ENCODE data around the gene CMA1.
A peak's percentile ranks its signal among the peaks of the same experiment; 100 is the strongest.

The CMA1 gene

DNA sequence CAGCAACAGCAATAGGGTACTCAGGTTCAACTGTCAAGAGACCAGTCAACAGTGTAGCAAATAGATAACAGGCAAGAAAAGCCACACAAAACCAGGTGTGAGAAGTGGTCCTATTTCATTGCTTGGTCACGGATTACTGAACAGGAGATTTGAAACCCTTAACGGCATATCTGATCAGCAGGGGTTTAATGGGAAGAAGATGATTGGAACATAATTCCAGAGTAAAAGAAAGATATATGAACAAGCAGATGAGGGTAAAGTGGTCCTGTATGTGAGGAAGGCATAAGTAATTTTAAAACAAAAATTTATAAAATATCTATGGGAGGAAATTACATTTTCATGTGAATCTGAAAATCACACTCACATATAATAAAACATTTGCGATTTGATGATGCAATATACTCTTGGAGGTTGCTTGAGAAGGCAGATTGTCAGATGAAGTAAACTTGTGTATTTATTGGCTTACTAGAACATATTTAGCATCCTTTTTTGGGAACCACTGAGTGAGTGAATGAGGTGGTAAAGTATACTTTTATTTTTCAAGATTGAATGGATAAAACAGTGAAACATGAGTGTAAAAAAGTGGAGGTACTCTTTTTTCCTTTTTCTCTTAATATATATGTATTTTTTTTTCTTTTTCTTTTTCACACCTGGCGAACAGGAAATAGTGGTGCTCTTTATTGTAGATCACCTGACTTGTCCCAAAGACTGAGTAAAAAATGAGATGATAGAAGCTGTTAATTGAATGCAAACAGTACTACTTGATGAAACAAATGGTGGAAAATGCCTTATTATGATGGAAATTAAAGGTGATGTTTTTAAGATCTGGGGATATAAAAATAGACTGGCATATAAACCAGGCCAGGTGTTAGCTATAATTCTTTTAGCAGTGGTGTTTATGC is 43.9 kb downstream of the CMA1 start:
- Histone ChIP-seq H3K4me3 (ENCODE audit: low read depth, low read length) (no peak overlapping the region), H3K27ac (ENCODE audit: extremely low read depth, low read depth, low read length) (no peak overlapping the region), H3K9me3 (ENCODE audit: control insufficient read depth, insufficient read depth, low read depth, low read length) (no peaks in the 10 kb centered on the region), H3K36me3 (ENCODE audit: control insufficient read depth in 2 of 2, insufficient read depth in 1 of 2, low read length in 2 of 2) (no peaks in the 10 kb centered on the region), H3K4me1 (ENCODE audit: control insufficient read depth, insufficient read depth, low read length) (0 out of 2 replicates have a peak, but pooled peaks cover 2% of the 10 kb centered on the region)
- ChIA-PET CTCF (no interaction called here), POLR2A (no interaction called here)
- TF ChIP-seq ZNF626 (tag by site-specific recombination; IDR thresholded peaks at IDR 0.05), result no peak
- no peak for TF ChIP-seq INSM2 (tag by site-specific recombination; IDR thresholded peaks at IDR 0.05)
- no peak for TF ChIP-seq ZNF518A (tag by site-specific recombination; conservative IDR thresholded peaks at IDR 0.05; ENCODE audit: low read depth)
- no peak for TF ChIP-seq ZNF416 (tag by site-specific recombination; IDR thresholded peaks at IDR 0.05)
- TF ChIP-seq, protein P1, sequence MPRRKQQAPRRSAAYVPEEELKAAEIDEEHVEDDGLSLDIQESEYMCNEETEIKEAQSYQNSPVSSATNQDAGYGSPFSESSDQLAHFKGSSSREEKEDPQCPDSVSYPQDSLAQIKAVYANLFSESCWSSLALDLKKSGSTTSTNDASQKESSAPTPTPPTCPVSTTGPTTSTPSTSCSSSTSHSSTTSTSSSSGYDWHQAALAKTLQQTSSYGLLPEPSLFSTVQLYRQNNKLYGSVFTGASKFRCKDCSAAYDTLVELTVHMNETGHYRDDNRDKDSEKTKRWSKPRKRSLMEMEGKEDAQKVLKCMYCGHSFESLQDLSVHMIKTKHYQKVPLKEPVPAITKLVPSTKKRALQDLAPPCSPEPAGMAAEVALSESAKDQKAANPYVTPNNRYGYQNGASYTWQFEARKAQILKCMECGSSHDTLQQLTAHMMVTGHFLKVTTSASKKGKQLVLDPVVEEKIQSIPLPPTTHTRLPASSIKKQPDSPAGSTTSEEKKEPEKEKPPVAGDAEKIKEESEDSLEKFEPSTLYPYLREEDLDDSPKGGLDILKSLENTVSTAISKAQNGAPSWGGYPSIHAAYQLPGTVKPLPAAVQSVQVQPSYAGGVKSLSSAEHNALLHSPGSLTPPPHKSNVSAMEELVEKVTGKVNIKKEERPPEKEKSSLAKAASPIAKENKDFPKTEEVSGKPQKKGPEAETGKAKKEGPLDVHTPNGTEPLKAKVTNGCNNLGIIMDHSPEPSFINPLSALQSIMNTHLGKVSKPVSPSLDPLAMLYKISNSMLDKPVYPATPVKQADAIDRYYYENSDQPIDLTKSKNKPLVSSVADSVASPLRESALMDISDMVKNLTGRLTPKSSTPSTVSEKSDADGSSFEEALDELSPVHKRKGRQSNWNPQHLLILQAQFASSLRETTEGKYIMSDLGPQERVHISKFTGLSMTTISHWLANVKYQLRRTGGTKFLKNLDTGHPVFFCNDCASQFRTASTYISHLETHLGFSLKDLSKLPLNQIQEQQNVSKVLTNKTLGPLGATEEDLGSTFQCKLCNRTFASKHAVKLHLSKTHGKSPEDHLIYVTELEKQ (tag by site-specific recombination; IDR thresholded peaks at IDR 0.05; ENCODE audit: borderline replicate concordance), result no peak
- TF ChIP-seq SCRT2 (tag by site-specific recombination; IDR thresholded peaks at IDR 0.05), result no peak
- TF ChIP-seq ZNF843 (tag by site-specific recombination; IDR thresholded peaks at IDR 0.05), result 0 out of 2 replicates have a peak, but pooled peaks have one; percentile 32
- TF ChIP-seq ZNF121 (tag by site-specific recombination; IDR thresholded peaks at IDR 0.05), result no peak
- peak; percentile 98 for TF ChIP-seq FEZF1 (tag by site-specific recombination; IDR thresholded peaks at IDR 0.05)
- TF ChIP-seq ZBTB17 (tag by site-specific recombination; IDR thresholded peaks at IDR 0.05), result 0 out of 2 replicates have a peak, but pooled peaks have one; percentile 14
- TF ChIP-seq, protein P2, sequence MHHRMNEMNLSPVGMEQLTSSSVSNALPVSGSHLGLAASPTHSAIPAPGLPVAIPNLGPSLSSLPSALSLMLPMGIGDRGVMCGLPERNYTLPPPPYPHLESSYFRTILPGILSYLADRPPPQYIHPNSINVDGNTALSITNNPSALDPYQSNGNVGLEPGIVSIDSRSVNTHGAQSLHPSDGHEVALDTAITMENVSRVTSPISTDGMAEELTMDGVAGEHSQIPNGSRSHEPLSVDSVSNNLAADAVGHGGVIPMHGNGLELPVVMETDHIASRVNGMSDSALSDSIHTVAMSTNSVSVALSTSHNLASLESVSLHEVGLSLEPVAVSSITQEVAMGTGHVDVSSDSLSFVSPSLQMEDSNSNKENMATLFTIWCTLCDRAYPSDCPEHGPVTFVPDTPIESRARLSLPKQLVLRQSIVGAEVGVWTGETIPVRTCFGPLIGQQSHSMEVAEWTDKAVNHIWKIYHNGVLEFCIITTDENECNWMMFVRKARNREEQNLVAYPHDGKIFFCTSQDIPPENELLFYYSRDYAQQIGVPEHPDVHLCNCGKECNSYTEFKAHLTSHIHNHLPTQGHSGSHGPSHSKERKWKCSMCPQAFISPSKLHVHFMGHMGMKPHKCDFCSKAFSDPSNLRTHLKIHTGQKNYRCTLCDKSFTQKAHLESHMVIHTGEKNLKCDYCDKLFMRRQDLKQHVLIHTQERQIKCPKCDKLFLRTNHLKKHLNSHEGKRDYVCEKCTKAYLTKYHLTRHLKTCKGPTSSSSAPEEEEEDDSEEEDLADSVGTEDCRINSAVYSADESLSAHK (tag by site-specific recombination; IDR thresholded peaks at IDR 0.05), result 0 out of 2 replicates have a peak, but pooled peaks have one; percentile 42
- no peak for TF ChIP-seq ZNF366 (tag by site-specific recombination; conservative IDR thresholded peaks at IDR 0.05)
- TF ChIP-seq KLF7 (tag by site-specific recombination; IDR thresholded peaks at IDR 0.05; ENCODE audit: borderline replicate concordance), result no peak
- no peak for TF ChIP-seq SALL2 (tag by site-specific recombination; IDR thresholded peaks at IDR 0.05; ENCODE audit: borderline replicate concordance)
- TF ChIP-seq ZNF37A (tag by site-specific recombination; IDR thresholded peaks at IDR 0.05), result no peak
- TF ChIP-seq ZNF544 (tag by site-specific recombination; IDR thresholded peaks at IDR 0.05), result no peak
- no peak for TF ChIP-seq ZNF280D (tag by site-specific recombination; IDR thresholded peaks at IDR 0.05)
- TF ChIP-seq ZNF610 (tag by site-specific recombination; IDR thresholded peaks at IDR 0.05; ENCODE audit: borderline replicate concordance), result 0 out of 2 replicates have a peak, but pooled peaks have one; percentile 29

All from HEK293 (cell line).